Mucosa of descending colon (tissue), 3 donors: Measurements from ENCODE around the gene MAP3K3. TPM values are rescaled to one million over a fixed set of nuclear protein-coding genes. Genes with fewer than 3 reads are reported as not detected.

Experiments
- ATAC-seq: fragments of 200-7000 bp; cut with Tn5 transposase; one replicate; pipeline ENCODE4 v1.9.1; 2020; ENCODE audit warnings: mild to moderate bottlenecking, moderate library complexity
- DNase-seq, 3 donors: peaks; one replicate each; pipeline ENCODE4 v3.0.0-alpha.2; 2020
- H3K36me3 ChIP-seq: fragments of 200-600 bp; one replicate; pipeline ENCODE4 v1.8.0; 2021; ENCODE audit warnings: low read depth, mild to moderate bottlenecking
- H3K4me1 ChIP-seq: fragments of 200-600 bp; one replicate; pipeline ENCODE4 v1.8.0; 2021; ENCODE audit warnings: low read depth, mild to moderate bottlenecking
- H3K4me3 ChIP-seq: fragments of 200-600 bp; one replicate; pipeline ENCODE4 v1.8.0; 2021; ENCODE audit warnings: mild to moderate bottlenecking
- H3K9me3 ChIP-seq: fragments of 200-600 bp; one replicate; pipeline ENCODE4 v1.8.0; 2021; ENCODE audit warnings: mild to moderate bottlenecking
- intact Hi-C, 2 donors: fragments of 100-400 bp; cut with DNase I in 1 of 2; cut with micrococcal nuclease in 1 of 2; formaldehyde crosslinking; loops; one replicate each; pipeline versions ENCODE4 v1.11.0 to v1.11.1; 2022; cut with DNase I, micrococcal nuclease
- long read RNA-seq, 2 donors: library from polyadenylated mRNA; unstranded; transcript quantifications; one replicate each; pipeline ENCODE4 v2.0.0, GENCODE V29; 2019 to 2021
- total RNA-seq, 3 donors: library from RNA; stranded (reverse); fragmentation: NEBNext Ultra II Directional in 2 of 3; extraction: Animal tissue kit (Norgen Biotek cat#: 25700) in 2 of 3; gene quantifications; one replicate each; pipeline versions ENCODE4 v1.2.1 to v1.2.4, GENCODE V29; 2021 to 2023
- TF ChIP-seq, protein P1 (sequence below): fragments of 200-600 bp; IDR thresholded peaks from one replicate; pipeline ENCODE4 v1.8.0; 2022; ENCODE audit warnings: antibody characterized with exemption, mild to moderate bottlenecking
- donor health status: DM: no; HTN: no; CAD: no; lungs with moderate emphysema.
- donor health status: DM: no; HTN: no; CAD: no.
- donor health status: DM: no; HTN: yes; CAD: no.

Gene MAP3K3
- total RNA-seq: 10 to 100 TPM; 13.0 to 54.7 (median 18.5) TPM
- long read RNA-seq, donor 1, full-length matches to known transcripts: 35 of 72 reads
- long read RNA-seq, donor 1, partial matches to known transcripts: 25 of 72 reads
- long read RNA-seq, donor 1, other reads (novel, unspliced or antisense): 12 of 72 reads
- long read RNA-seq, donor 2, partial matches to known transcripts: 0 of 2 reads
- long read RNA-seq, donor 2, other reads (novel, unspliced or antisense): 2 of 2 reads

DNA sequence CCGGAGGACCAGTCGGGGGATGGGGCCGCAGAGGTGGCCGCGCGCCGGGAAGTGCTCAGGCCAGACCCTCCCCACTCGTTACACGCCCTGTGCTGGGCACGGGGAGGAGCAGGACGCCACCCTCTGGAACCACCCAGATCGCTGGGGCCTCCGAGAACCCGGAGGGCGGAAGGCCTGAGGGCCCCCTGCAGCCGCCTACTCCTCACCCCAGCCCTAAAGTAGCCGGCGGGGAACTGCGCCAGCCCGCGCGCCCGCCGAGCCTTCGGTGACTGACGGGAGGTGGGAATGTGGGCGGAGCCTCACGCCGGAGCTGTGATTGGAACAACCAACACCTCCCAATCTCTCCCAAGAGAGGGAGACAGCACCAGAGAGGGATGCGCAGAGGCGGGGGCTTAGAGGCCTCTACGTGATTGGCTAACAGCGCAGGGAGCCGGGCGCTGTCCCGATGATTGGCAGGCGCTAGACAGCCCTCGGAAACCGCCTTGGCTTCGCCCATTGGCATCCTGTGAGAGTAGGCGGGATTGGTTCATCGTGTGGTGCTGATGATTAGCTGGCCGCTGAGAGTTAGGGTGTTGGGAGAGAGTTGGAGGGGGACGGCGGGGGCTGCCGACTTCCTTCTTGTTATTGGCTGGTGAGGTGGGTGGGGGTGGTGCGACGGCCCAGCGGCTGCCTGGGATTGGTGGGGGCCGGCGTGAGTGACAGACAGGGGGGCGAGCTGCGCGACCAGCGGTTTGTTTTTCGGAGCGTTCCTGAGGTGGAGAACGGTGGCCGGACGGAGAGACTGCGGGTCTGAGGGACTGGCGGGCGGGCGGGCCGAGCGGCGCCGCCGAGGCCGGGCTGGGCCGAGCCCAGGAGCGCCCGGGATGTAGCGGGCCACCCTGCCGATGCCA is at the start of gene MAP3K3:
MAP3K3 (plus strand) TSS at position 734 of the 890 bp plus-strand sequence. CDS start 343 bp downstream, outside the sequence.
- intact Hi-C loops: no loop called here
- H3K4me3 ChIP-seq: peak within 1 kb of the TSS; percentile 63
- peaks cover 11% of the 10 kb centered on the region for H3K4me1 ChIP-seq
- TF ChIP-seq, protein P1, sequence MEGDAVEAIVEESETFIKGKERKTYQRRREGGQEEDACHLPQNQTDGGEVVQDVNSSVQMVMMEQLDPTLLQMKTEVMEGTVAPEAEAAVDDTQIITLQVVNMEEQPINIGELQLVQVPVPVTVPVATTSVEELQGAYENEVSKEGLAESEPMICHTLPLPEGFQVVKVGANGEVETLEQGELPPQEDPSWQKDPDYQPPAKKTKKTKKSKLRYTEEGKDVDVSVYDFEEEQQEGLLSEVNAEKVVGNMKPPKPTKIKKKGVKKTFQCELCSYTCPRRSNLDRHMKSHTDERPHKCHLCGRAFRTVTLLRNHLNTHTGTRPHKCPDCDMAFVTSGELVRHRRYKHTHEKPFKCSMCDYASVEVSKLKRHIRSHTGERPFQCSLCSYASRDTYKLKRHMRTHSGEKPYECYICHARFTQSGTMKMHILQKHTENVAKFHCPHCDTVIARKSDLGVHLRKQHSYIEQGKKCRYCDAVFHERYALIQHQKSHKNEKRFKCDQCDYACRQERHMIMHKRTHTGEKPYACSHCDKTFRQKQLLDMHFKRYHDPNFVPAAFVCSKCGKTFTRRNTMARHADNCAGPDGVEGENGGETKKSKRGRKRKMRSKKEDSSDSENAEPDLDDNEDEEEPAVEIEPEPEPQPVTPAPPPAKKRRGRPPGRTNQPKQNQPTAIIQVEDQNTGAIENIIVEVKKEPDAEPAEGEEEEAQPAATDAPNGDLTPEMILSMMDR: peak; percentile 27
- no peaks in the 10 kb centered on the region for H3K9me3 ChIP-seq
- DNase-seq: peak; percentile 97 to 99 (median 97)
- no peaks in the 10 kb centered on the region for H3K36me3 ChIP-seq
- peak; percentile 94 for ATAC-seq

DNA sequence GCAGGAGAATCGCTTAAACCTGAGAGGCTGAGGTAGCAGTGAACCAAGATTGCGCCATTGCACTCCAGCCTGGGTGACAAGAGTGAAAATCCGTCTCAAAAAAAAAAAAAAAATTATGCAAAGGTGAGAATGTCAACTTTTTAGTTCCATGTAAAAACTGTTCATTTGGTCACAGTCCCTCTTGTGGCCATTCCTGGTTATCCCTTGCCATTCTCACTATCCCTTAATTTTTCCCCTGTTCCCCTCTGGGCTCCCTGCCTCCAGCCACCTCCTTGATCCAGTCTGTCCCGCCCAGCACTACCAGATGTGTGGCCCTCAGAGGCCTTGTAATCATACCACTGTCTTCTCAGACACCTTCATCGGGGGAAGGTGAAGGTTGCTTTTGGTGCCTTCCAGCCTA is 48.6 kb upstream of the MAP3K3 start:
- H3K36me3 ChIP-seq: no peaks in the 10 kb centered on the region
- ATAC-seq (no peak), DNase-seq (no peak)
- no peaks in the 10 kb centered on the region for H3K4me1 ChIP-seq
- intact Hi-C loops: no loop called here
- TF ChIP-seq, protein P1: no peak
- H3K9me3 ChIP-seq: no peaks in the 10 kb centered on the region
- no peak overlapping the region for H3K4me3 ChIP-seq

DNA sequence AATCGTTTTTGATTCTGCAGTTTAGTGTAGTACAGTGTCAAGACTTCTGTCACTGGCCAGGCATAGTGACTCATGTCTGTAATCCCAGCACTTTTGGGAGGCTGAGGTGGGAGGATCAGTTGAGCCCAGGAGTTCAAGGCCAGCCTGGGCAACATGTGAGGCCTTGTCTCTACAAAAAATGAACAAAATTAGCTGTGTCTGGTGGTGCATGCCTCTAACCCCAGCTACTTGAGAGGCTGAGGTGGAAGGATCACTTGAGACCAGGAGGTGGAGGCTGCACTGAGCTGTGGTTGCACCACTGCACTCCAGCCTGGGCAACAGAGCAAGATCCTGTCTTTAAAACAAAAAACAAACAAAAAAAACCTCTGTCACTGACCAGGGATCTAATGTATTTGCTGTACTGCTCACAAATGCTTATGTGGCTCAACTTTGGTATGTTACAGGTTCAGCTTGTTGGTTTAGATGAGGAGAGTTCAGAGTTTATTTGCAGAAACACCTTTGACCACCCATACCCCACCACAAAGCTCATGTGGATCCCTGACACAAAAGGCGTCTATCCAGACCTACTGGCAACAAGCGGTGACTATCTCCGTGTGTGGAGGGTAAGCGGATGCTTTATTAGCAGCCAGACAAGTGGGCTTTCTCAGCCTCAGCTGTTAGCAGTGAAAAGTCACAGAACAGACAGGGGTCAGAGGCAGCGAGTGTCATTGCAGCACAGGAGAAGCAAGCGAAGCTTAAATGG is 44.0 kb upstream of the MAP3K3 start:
- Histone ChIP-seq H3K9me3 (no peaks in the 10 kb centered on the region), H3K36me3 (peaks cover 1% of the 10 kb centered on the region), H3K4me3 (no peak overlapping the region), H3K4me1 (no peaks in the 10 kb centered on the region)
- intact Hi-C loops: no loop called here
- DNase-seq (no peak), ATAC-seq (no peak)
- TF ChIP-seq, protein P1: no peak

DNA sequence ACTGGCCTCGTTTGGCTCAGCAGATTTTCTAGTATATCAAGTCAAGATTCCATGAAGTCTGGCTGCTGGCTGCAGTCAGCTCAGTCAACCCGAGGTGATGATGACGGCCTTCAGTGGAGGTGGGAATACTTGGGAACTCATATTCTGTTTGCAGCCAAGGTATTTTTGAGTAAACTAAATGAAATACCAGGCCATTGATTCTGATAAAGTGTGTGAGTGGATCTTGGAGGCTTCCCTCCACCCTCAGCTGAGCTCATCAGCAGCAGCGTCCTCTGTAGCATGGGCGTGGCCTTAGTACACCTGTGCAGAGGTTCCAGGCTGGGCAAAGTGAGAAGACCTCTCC is 43.5 kb upstream of the MAP3K3 start:
- no peak for DNase-seq
- no peaks in the 10 kb centered on the region for H3K4me1 ChIP-seq
- H3K36me3 ChIP-seq: peaks cover 5% of the 10 kb centered on the region
- no peak for ATAC-seq
- TF ChIP-seq, protein P1: no peak
- intact Hi-C loops: no loop called here
- H3K9me3 ChIP-seq: no peaks in the 10 kb centered on the region
- no peak overlapping the region for H3K4me3 ChIP-seq

DNA sequence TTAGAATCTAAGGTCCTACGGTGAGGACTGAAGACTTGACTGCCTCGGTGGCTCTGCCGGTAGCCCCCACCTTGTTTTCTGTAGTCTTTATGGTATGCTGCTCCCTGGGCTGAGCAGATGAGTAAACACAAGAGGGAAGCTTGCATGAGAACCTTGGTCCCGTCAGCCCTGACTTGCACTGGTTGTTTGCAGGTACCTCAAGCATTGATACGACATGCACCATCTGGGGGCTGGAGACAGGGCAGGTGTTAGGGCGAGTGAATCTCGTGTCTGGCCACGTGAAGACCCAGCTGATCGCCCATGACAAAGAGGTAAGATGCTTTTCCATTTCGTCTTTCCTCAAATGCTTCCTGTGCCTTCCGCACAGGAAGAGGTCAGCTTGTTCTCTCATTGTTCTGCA is 42.6 kb upstream of the MAP3K3 start:
- TF ChIP-seq, protein P1: no peak
- no peak for DNase-seq
- peaks cover 10% of the 10 kb centered on the region for H3K36me3 ChIP-seq

More for the DNA sequence above, 42.6 kb upstream of the MAP3K3 start:
- H3K4me1 ChIP-seq: no peaks in the 10 kb centered on the region
- no peak overlapping the region for H3K4me3 ChIP-seq
- no peaks in the 10 kb centered on the region for H3K9me3 ChIP-seq
- intact Hi-C loops: no loop called here
- ATAC-seq: no peak
